Neural progenitor cell (in vitro differentiated cells): ENCODE measurements around the gene SMC6. TPM values are rescaled to one million over a fixed set of nuclear protein-coding genes. Genes with fewer than 3 reads are reported as not detected.
A peak's percentile ranks its signal among the peaks of the same experiment; 100 is the strongest.

Experiments used
- DNase-seq: peaks from one replicate; pipeline ENCODE4 v3.0.0-alpha.2; 2016; ENCODE audit warnings: low spot score
- H2AFZ ChIP-seq: fragments of 200-600 bp; sonication (generic); replicated peaks from 2 replicates; pipeline ENCODE4 v1.6.1; 2016; ENCODE audit warnings: antibody characterized with exemption
- H3F3A ChIP-seq: fragments of 200-600 bp; sonication (generic); 2 replicates; pipeline ENCODE4 v1.6.1; 2016; ENCODE audit warnings: antibody characterized with exemption, low read depth
- H3K27ac ChIP-seq: fragments of 200-600 bp; sonication (generic); 2 replicates; pipeline ENCODE4 v1.5.1; 2016; ENCODE audit warnings: mild to moderate bottlenecking
- H3K27me3 ChIP-seq: fragments of 200-600 bp; sonication (generic); 2 replicates; pipeline ENCODE4 v1.6.1; 2016; ENCODE audit warnings: mild to moderate bottlenecking, moderate library complexity
- H3K36me3 ChIP-seq: fragments of 200-600 bp; sonication (generic); 2 replicates; pipeline ENCODE4 v1.5.1; 2016
- H3K4me1 ChIP-seq: fragments of 200-600 bp; sonication (generic); 2 replicates; pipeline ENCODE4 v1.6.1; 2016; ENCODE audit warnings: mixed run types
- H3K4me2 ChIP-seq: fragments of 200-600 bp; sonication (generic); 2 replicates; pipeline ENCODE4 v1.6.1; 2016
- H3K4me3 ChIP-seq: fragments of 200-600 bp; sonication (generic); 2 replicates; pipeline ENCODE4 v1.5.1; 2016
- H3K79me2 ChIP-seq: fragments of 200-600 bp; sonication (generic); 2 replicates; pipeline ENCODE4 v1.6.1; 2016; ENCODE audit warnings: low read depth
- H3K9ac ChIP-seq: fragments of 200-600 bp; sonication (generic); 2 replicates; pipeline ENCODE4 v1.6.1; 2016
- H3K9me3 ChIP-seq: fragments of 200-600 bp; sonication (generic); 2 replicates; pipeline ENCODE4 v1.5.1; 2016; ENCODE audit warnings: low read depth
- H4K20me1 ChIP-seq: fragments of 200-600 bp; sonication (generic); 2 replicates; pipeline ENCODE4 v1.6.1; 2016; ENCODE audit warnings: low read depth
- H3K27ac Mint-ChIP-seq: 3 replicates; pipeline ENCODE4 v1.8.0; 2021; ENCODE audit warnings: mixed read lengths
- H3K27me3 Mint-ChIP-seq: 2 replicates; pipeline ENCODE4 v1.8.0; 2022; ENCODE audit warnings: low read depth, mild to moderate bottlenecking, inconsistent platforms, moderate library complexity, mixed read lengths; ENCODE audit not compliant: insufficient read depth
- H3K36me3 Mint-ChIP-seq: 3 replicates; pipeline ENCODE4 v1.8.0; 2021; ENCODE audit warnings: mixed read lengths
- H3K4me1 Mint-ChIP-seq: 3 replicates; pipeline ENCODE4 v1.8.0; 2021; ENCODE audit warnings: mixed read lengths
- H3K4me3 Mint-ChIP-seq: 3 replicates; pipeline ENCODE4 v1.8.0; 2021; ENCODE audit warnings: mild to moderate bottlenecking, moderate library complexity, mixed read lengths
- H3K9me3 Mint-ChIP-seq: 3 replicates; pipeline ENCODE4 v1.8.0; 2020; ENCODE audit warnings: mixed read lengths
- EZH2 ChIP-seq: fragments of 200-600 bp; sonication (generic); IDR thresholded peaks from 2 replicates; pipeline ENCODE4 v1.6.1; 2017; ENCODE audit warnings: antibody characterized with exemption, mild to moderate bottlenecking, moderate library complexity
- EZH2phosphoT487 ChIP-seq: fragments of 200-600 bp; sonication (generic); IDR thresholded peaks from 2 replicates; pipeline ENCODE4 v1.6.1; 2017; ENCODE audit warnings: antibody characterized with exemption
- total RNA-seq: library from RNA; depleted of rRNA; stranded (reverse); fragments of >200 nt; gene quantifications from 2 replicates; pipeline ENCODE4 v1.2.3, GENCODE V29; 2015; ENCODE audit warnings: low replicate concordance
- TF ChIP-seq, protein P1 (sequence below): fragments of 200-600 bp; sonication (generic); IDR thresholded peaks from 2 replicates; pipeline ENCODE4 v1.5.1; 2017; ENCODE audit warnings: antibody characterized with exemption, mild to moderate bottlenecking

The SMC6 gene
- total RNA-seq = 38.2 and 56.8 TPM in 2 replicates

DNA sequence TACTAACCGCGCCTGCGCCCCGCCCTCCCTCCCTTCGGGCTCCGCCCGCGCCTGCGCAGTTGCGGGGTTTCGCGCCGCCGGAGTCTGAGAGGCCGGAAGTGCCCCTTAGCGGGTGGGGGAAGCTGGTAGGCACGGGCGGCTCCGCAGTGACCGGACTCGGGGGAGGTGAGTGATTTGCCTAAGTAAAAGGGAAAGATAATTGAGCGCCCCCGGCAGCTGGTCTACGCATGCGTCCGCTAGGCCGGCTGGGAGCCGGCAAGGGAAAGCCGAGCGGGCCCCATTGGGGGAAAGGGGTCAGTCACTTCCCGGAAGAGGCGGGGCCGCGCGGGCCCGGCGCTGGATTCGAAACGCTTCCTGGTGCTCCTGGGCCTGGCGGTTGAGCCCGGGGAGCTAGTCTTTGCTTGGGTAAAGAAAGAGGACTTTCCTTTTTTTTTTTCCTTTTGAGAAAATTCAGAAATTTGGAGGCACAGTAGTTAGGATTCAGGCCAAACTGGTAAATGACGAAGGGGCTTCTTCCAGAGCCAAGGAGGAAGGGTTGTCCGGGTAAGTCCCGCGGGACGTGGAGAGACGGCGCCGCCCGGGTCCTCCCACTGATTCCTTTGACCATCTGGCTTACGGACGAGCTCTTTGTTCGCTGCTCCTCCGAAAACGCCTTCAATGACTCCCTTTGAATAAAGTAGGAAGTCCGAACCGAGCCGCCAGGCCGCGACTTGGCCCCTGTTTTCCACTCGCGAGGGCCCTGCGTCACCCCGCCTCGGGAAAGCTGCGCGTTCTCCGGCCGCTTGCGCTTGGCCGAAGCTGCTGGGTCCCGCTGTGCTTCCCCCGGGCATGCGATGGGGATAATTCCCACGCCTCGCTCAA, at the start of gene SMC6, which contains the start of gene GEN1:
Gene SMC6 (minus strand): TSS at position 8 of the 861 bp plus-strand sequence. CDS start 7,864 bp downstream, outside the sequence.
Gene GEN1 (plus strand): TSS at position 336 of the 861 bp plus-strand sequence. CDS start 5,806 bp downstream, outside the sequence.
- H3K27me3 Mint-ChIP-seq = no peaks in the 10 kb centered on the region
- H2AFZ ChIP-seq = peak within 1 kb of the TSS; percentile 90
- H3K27ac ChIP-seq = peak within 1 kb of the TSS; percentile 98
- H3K27me3 ChIP-seq = no peaks in the 10 kb centered on the region
- peaks cover 10% of the 10 kb centered on the region for H3F3A ChIP-seq
- peak; percentile 96 for DNase-seq
- peak within 1 kb of the TSS; percentile 90 for H3K27ac Mint-ChIP-seq
- H3K9me3 ChIP-seq = no peaks in the 10 kb centered on the region
- H3K36me3 ChIP-seq = no peaks in the 10 kb centered on the region
- no peaks in the 10 kb centered on the region for H3K9me3 Mint-ChIP-seq
- peak within 1 kb of the TSS; percentile 80 for H3K4me3 ChIP-seq
- no peaks in the 10 kb centered on the region for H3K36me3 Mint-ChIP-seq
- H3K4me3 Mint-ChIP-seq = peak within 1 kb of the TSS; percentile 93
- peaks cover 93% of the 10 kb centered on the region for H3K79me2 ChIP-seq
- H3K4me1 ChIP-seq = peaks cover 28% of the 10 kb centered on the region
- peak within 1 kb of the TSS; percentile 97 for H3K4me2 ChIP-seq
- TF ChIP-seq, protein P1, sequence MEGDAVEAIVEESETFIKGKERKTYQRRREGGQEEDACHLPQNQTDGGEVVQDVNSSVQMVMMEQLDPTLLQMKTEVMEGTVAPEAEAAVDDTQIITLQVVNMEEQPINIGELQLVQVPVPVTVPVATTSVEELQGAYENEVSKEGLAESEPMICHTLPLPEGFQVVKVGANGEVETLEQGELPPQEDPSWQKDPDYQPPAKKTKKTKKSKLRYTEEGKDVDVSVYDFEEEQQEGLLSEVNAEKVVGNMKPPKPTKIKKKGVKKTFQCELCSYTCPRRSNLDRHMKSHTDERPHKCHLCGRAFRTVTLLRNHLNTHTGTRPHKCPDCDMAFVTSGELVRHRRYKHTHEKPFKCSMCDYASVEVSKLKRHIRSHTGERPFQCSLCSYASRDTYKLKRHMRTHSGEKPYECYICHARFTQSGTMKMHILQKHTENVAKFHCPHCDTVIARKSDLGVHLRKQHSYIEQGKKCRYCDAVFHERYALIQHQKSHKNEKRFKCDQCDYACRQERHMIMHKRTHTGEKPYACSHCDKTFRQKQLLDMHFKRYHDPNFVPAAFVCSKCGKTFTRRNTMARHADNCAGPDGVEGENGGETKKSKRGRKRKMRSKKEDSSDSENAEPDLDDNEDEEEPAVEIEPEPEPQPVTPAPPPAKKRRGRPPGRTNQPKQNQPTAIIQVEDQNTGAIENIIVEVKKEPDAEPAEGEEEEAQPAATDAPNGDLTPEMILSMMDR = no peak
- no peak for TF ChIP-seq EZH2phosphoT487
- no peak for TF ChIP-seq EZH2
- H4K20me1 ChIP-seq = peaks cover 22% of the 10 kb centered on the region
- H3K9ac ChIP-seq = peak within 1 kb of the TSS; percentile 76
- H3K4me1 Mint-ChIP-seq = peaks cover 32% of the 10 kb centered on the region

- Mint-ChIP-seq H3K27me3 (peaks cover 7% of the 10 kb centered on the region), H3K27ac (no peak overlapping the region), H3K9me3 (no peaks in the 10 kb centered on the region), H3K4me3 (no peak overlapping the region), H3K36me3 (no peaks in the 10 kb centered on the region), H3K4me1 (peaks cover 18% of the 10 kb centered on the region)
- Histone ChIP-seq H3K4me3 (no peak overlapping the region), H4K20me1 (no peaks in the 10 kb centered on the region), H2AFZ (no peak overlapping the region), H3K4me2 (no peak overlapping the region), H3F3A (no peaks in the 10 kb centered on the region), H3K36me3 (no peaks in the 10 kb centered on the region), H3K27ac (no peak overlapping the region), H3K79me2 (no peaks in the 10 kb centered on the region), H3K4me1 (peaks cover 6% of the 10 kb centered on the region), H3K27me3 (no peaks in the 10 kb centered on the region), H3K9me3 (no peaks in the 10 kb centered on the region), H3K9ac (no peak overlapping the region)
- TF ChIP-seq EZH2phosphoT487 (no peak), EZH2 (no peak)
- TF ChIP-seq, protein P1 = no peak
- no peak for DNase-seq
These were observed 47.3 kb upstream of the SMC6 start for GRCh38 chr2:17800693-17801458.

- Histone ChIP-seq H3K79me2 (no peaks in the 10 kb centered on the region), H3K4me3 (no peak overlapping the region), H3K9me3 (no peaks in the 10 kb centered on the region), H3F3A (no peaks in the 10 kb centered on the region), H3K9ac (no peak overlapping the region), H3K4me1 (peaks cover 6% of the 10 kb centered on the region), H3K36me3 (no peaks in the 10 kb centered on the region), H4K20me1 (no peaks in the 10 kb centered on the region), H3K27ac (no peak overlapping the region), H2AFZ (peak overlapping the region; percentile 68), H3K4me2 (no peak overlapping the region), H3K27me3 (no peaks in the 10 kb centered on the region)
- no peak overlapping the region for H3K4me3 Mint-ChIP-seq
- H3K36me3 Mint-ChIP-seq = no peaks in the 10 kb centered on the region
- H3K27ac Mint-ChIP-seq = peak overlapping the region; percentile 38
- DNase-seq = no peak
- H3K9me3 Mint-ChIP-seq = no peaks in the 10 kb centered on the region
- H3K4me1 Mint-ChIP-seq = peaks cover 18% of the 10 kb centered on the region
- TF ChIP-seq, protein P1 = no peak
- TF ChIP-seq EZH2 = no peak
- TF ChIP-seq EZH2phosphoT487 = no peak
- peaks cover 8% of the 10 kb centered on the region for H3K27me3 Mint-ChIP-seq
These were observed 46.6 kb upstream of the SMC6 start for GRCh38 chr2:17800219-17800618.
